Ishikawa (cell line): Measurements from ENCODE around the gene NFRKB.

Source experiments
- CREB1 ChIP-seq: IDR thresholded peaks from 2 replicates; pipeline ENCODE4 v1.6.1; 2012; ENCODE audit warnings: low read depth
- EGR1 ChIP-seq: IDR thresholded peaks from 2 replicates; pipeline ENCODE4 v1.6.1; 2012
- RAD21 ChIP-seq: IDR thresholded peaks from 2 replicates; pipeline ENCODE4 v1.6.1; 2012; ENCODE audit warnings: low read depth
- TAF1 ChIP-seq: IDR thresholded peaks from 2 replicates; pipeline ENCODE4 v1.6.1; 2012; ENCODE audit warnings: low read depth, mild to moderate bottlenecking
- YY1 ChIP-seq: IDR thresholded peaks from 2 replicates; pipeline ENCODE4 v1.6.1; 2012; ENCODE audit warnings: low read depth
- ZBTB7A ChIP-seq: IDR thresholded peaks from 2 replicates; pipeline ENCODE4 v1.6.1; 2012; ENCODE audit warnings: low read depth
- TF ChIP-seq, protein P1 (sequence below): IDR thresholded peaks from 2 replicates; pipeline ENCODE4 v1.6.1; 2012
- TF ChIP-seq, protein P2 (sequence below): IDR thresholded peaks from 2 replicates; pipeline ENCODE4 v1.6.1; 2012

DNA sequence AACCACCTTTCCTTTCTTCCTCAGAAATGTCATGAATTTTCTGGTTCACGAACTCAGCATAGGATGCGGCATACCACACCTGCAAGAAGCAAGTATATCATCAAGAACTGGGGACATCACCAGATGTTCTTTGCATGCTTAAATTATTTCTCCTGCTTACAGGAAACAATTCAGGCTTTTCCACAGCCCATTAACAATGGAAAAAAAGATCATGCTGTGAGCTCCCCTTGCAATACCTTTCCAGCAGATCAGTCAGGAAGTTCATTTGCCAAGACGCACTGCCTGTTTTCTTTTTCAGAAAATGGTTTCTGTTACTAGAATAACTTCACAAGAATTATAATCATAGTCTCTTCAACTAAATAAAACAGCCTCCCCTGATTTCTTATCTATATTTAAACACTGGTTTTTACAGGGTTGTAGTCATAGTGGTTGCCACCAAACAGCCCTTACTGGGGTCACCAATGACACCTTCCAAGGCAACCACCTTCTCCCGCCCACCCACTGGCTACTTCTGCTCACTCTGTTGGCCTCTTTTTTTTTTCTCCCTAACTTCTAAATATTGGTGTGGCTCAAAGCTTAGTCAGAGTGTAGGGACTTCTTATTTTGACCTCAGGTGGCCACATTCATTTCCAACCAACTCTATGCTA, 42.3 kb upstream of the NFRKB start:
- TF ChIP-seq ZBTB7A = no peak
- no peak for TF ChIP-seq TAF1
- no peak for TF ChIP-seq EGR1
- no peak for TF ChIP-seq CREB1
- TF ChIP-seq, protein P1, sequence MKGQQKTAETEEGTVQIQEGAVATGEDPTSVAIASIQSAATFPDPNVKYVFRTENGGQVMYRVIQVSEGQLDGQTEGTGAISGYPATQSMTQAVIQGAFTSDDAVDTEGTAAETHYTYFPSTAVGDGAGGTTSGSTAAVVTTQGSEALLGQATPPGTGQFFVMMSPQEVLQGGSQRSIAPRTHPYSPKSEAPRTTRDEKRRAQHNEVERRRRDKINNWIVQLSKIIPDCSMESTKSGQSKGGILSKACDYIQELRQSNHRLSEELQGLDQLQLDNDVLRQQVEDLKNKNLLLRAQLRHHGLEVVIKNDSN = no peak
- TF ChIP-seq, protein P2, sequence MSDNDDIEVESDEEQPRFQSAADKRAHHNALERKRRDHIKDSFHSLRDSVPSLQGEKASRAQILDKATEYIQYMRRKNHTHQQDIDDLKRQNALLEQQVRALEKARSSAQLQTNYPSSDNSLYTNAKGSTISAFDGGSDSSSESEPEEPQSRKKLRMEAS = no peak
- TF ChIP-seq RAD21 = no peak
- TF ChIP-seq YY1 = no peak
